Keratinocyte (primary cell): ENCODE results near the gene FOXB2. TPM values are rescaled to one million over a fixed set of nuclear protein-coding genes. Genes with fewer than 3 reads are reported as not detected.

ENCODE experiments used
- DNase-seq: peaks from one replicate; pipeline ENCODE4 v3.0.0-alpha.2; 2011; ENCODE audit warnings: low read depth, missing footprints, low spot score
- FAIRE-seq: peaks from 2 replicates; lab custom pipeline; 2011; peaks lifted over from hg19 to GRCh38; lab: Jason Lieb, UNC
- H2AFZ ChIP-seq: 2 replicates; pipeline ENCODE4 v1.6.0; 2012; ENCODE audit warnings: low read length, control low read depth, inconsistent platforms; ENCODE audit not compliant: control insufficient read depth
- H3K27ac ChIP-seq: 2 replicates; pipeline ENCODE4 v1.5.1; 2011; ENCODE audit warnings: low read length; ENCODE audit not compliant: control insufficient read depth, insufficient read depth
- H3K27me3 ChIP-seq: 3 replicates; pipeline ENCODE4 v1.6.0; 2011; ENCODE audit warnings: low read length; ENCODE audit not compliant: control insufficient read depth, insufficient read depth; ENCODE audit errors: extremely low read depth
- H3K36me3 ChIP-seq, 2 experiments: 2 replicates in 1 of 2; 3 replicates in 1 of 2; pipeline ENCODE4 v1.5.1; 2011; ENCODE audit warnings: low read length in 2 of 2, mild to moderate bottlenecking in 1 of 2; ENCODE audit not compliant: control insufficient read depth in 2 of 2, insufficient read depth in 2 of 2; ENCODE audit errors: extremely low read depth in 1 of 2
- H3K4me1 ChIP-seq: 3 replicates; pipeline ENCODE4 v1.5.1; 2011; ENCODE audit warnings: low read length; ENCODE audit not compliant: control insufficient read depth, insufficient read depth; ENCODE audit errors: extremely low read depth
- H3K4me2 ChIP-seq: 3 replicates; pipeline ENCODE4 v1.6.0; 2011; ENCODE audit warnings: low read depth, low read length; ENCODE audit not compliant: control insufficient read depth, insufficient read depth; ENCODE audit errors: extremely low read depth
- H3K4me3 ChIP-seq, 3 experiments: fragments of 200-600 bp in 1 of 3; sonication (generic) in 1 of 3; 2 replicates in 2 of 3; 3 replicates in 1 of 3; pipeline ENCODE4 v1.5.1; 2011 to 2016; ENCODE audit warnings: low read length in 3 of 3, mild to moderate bottlenecking in 3 of 3, control low read depth in 2 of 3, inconsistent platforms in 1 of 3, low read depth in 1 of 3, mixed read lengths in 1 of 3, mixed run types in 1 of 3, moderate library complexity in 1 of 3; ENCODE audit not compliant: control insufficient read depth in 2 of 3, insufficient read depth in 2 of 3; ENCODE audit errors: extremely low read depth in 1 of 3
- H3K79me2 ChIP-seq: 2 replicates; pipeline ENCODE4 v1.6.0; 2012; ENCODE audit warnings: low read length; ENCODE audit not compliant: control insufficient read depth, insufficient read depth
- H3K9ac ChIP-seq: 3 replicates; pipeline ENCODE4 v1.6.0; 2011; ENCODE audit warnings: low read length; ENCODE audit not compliant: control insufficient read depth, insufficient read depth; ENCODE audit errors: extremely low read depth
- H3K9me1 ChIP-seq: 3 replicates; pipeline ENCODE4 v1.6.0; 2011; ENCODE audit warnings: low read length; ENCODE audit not compliant: control insufficient read depth, insufficient read depth; ENCODE audit errors: extremely low read depth
- H3K9me3 ChIP-seq: 2 replicates; pipeline ENCODE4 v1.5.1; 2012; ENCODE audit warnings: low read depth, low read length; ENCODE audit not compliant: control insufficient read depth
- H4K20me1 ChIP-seq: 3 replicates; pipeline ENCODE4 v1.6.0; 2011; ENCODE audit warnings: low read length; ENCODE audit not compliant: control insufficient read depth, insufficient read depth; ENCODE audit errors: extremely low read depth
- CTCF ChIP-seq, 3 experiments: IDR thresholded peaks in 1 of 3; conservative IDR thresholded peaks in 1 of 3; optimal IDR thresholded peaks in 1 of 3; 2 replicates in 2 of 3; 3 replicates in 1 of 3; pipeline versions ENCODE3 to v1.5.1; 2011; ENCODE audit warnings: low read length in 3 of 3, mild to moderate bottlenecking in 3 of 3, moderate library complexity in 2 of 3, control low read depth in 1 of 3, inconsistent platforms in 1 of 3; ENCODE audit not compliant: insufficient read depth in 2 of 3; ENCODE audit errors: extremely low read depth in 1 of 3
- EZH2 ChIP-seq: IDR thresholded peaks from one replicate; pipeline ENCODE4 v1.6.1; 2012; ENCODE audit warnings: inconsistent platforms, mild to moderate bottlenecking, low read length, moderate library complexity
- dilution Hi-C: fragments of 300-500 bp; cut with MboI; formaldehyde crosslinking; loops from one replicate; pipeline ENCODE4 v1.7.0; 2020; ENCODE audit warnings: low sequenced_read_pairs; ENCODE audit not compliant: extremely low pct_ligation_motif_present
- polyA plus RNA-seq, 5 experiments: library from polyadenylated mRNA; depleted of rRNA in 3 of 5; stranded (reverse) in 3 of 5; stranded (forward) in 1 of 5; unstranded in 1 of 5; fragments of >200 nt; gene quantifications; 1 replicate in 1 of 5; 2 replicates in 3 of 5; 3 replicates in 1 of 5; pipeline versions ENCODE4 v1.2.1 to v1.2.3, GENCODE V29; 2011 to 2012; ENCODE audit warnings: missing spikeins in 2 of 5, low read depth in 1 of 5, low replicate concordance in 1 of 5

Gene FOXB2
- polyA plus RNA-seq, 1 donor (not counting 4 experiments of a cell fraction or from before 2014, with no cell fraction given): not detected

- Histone ChIP-seq H3K4me1 (no peaks in the 10 kb centered on the region), H3K79me2 (no peaks in the 10 kb centered on the region), H3K4me3 (no peak overlapping the region), H3K36me3 (no peaks in the 10 kb centered on the region), H3K27me3 (peaks cover 72% of the 10 kb centered on the region), H3K9me3 (no peaks in the 10 kb centered on the region), H4K20me1 (no peaks in the 10 kb centered on the region), H3K4me2 (no peak overlapping the region), H3K9ac (no peak overlapping the region), H2AFZ (no peak overlapping the region), H3K9me1 (no peaks in the 10 kb centered on the region), H3K27ac (no peak overlapping the region)
- FAIRE-seq (no peak), DNase-seq (no peak)
- TF ChIP-seq CTCF (optimal IDR thresholded peaks at IDR 0.05 in 1 of 3, IDR thresholded peaks at IDR 0.05 in 1 of 3, conservative IDR thresholded peaks at IDR 0.05 in 1 of 3; ENCODE audit: extremely low read depth in 1 of 3, insufficient read depth in 2 of 3, low read length in 3 of 3) (no peak), EZH2 (no peak)
- dilution Hi-C loops: no loop called here
Measured at GRCh38 chr9:77013206-77013931, 6.1 kb upstream of the FOXB2 start.

- H3K4me1 ChIP-seq: no peaks in the 10 kb centered on the region
- FAIRE-seq: no peak
Measured at GRCh38 chr9:77013932-77014596, 5.4 kb upstream of the FOXB2 start.

More at GRCh38 chr9:77013932-77014596, 5.4 kb upstream of the FOXB2 start:
- H3K9me1 ChIP-seq: no peaks in the 10 kb centered on the region
- H4K20me1 ChIP-seq: no peaks in the 10 kb centered on the region
- no peak overlapping the region for H3K9ac ChIP-seq
- dilution Hi-C loops: no loop called here
- no peaks in the 10 kb centered on the region for H3K9me3 ChIP-seq
- no peak for DNase-seq
- H3K27ac ChIP-seq: no peak overlapping the region
- peak; percentile 70 for TF ChIP-seq EZH2
- no peak for TF ChIP-seq CTCF (optimal IDR thresholded peaks at IDR 0.05 in 1 of 3, IDR thresholded peaks at IDR 0.05 in 1 of 3, conservative IDR thresholded peaks at IDR 0.05 in 1 of 3; ENCODE audit: extremely low read depth in 1 of 3, insufficient read depth in 2 of 3, low read length in 3 of 3)
- H3K4me3 ChIP-seq: no peak overlapping the region
- peak overlapping the region; percentile 36 for H3K4me2 ChIP-seq
- no peaks in the 10 kb centered on the region for H3K79me2 ChIP-seq
- no peaks in the 10 kb centered on the region for H3K36me3 ChIP-seq
- no peak overlapping the region for H2AFZ ChIP-seq
- H3K27me3 ChIP-seq: peaks cover 79% of the 10 kb centered on the region
